Common myeloid progenitor, CD34-positive (primary cell): ENCODE results near the gene IVNS1ABP.

ENCODE experiments used
- CTCF ChIA-PET: fragments of 350-600 bp; sonication (Branson Sonifier 250); formaldehyde crosslinking; loops from one replicate; lab custom pipeline; 2021; ENCODE audit warnings: antibody characterized with exemption; lab: Charles Lee
- POLR2A ChIA-PET: fragments of 350-600 bp; sonication (Branson Sonifier 250); formaldehyde crosslinking; loops from one replicate; lab custom pipeline; 2021; ENCODE audit warnings: antibody characterized with exemption; lab: Charles Lee
- DNase-seq, 3 donors: peaks; one replicate each; pipeline versions ENCODE4 v3.0.0 to v3.0.0-alpha.2; 2013
- H3K27ac ChIP-seq, 2 experiments: 1 replicate in 1 of 2; 2 replicates in 1 of 2; pipeline ENCODE4 v1.7.0; 2013; ENCODE audit warnings: inconsistent platforms in 2 of 2, low read length in 2 of 2, mild to moderate bottlenecking in 2 of 2, low read depth in 1 of 2, moderate library complexity in 1 of 2; ENCODE audit not compliant: severe bottlenecking in 2 of 2, insufficient read depth in 1 of 2, poor library complexity in 1 of 2
- H3K27me3 ChIP-seq, 5 experiments: replicated peaks in 2 of 5; 1 replicate in 3 of 5; 2 replicates in 2 of 5; pipeline versions ENCODE4 v1.6.1 to v1.7.0; 2013; ENCODE audit warnings: low read length in 4 of 5, mild to moderate bottlenecking in 2 of 5, moderate library complexity in 2 of 5, inconsistent platforms in 1 of 5; ENCODE audit not compliant: insufficient read depth in 5 of 5, control insufficient read depth in 4 of 5
- H3K36me3 ChIP-seq, 4 experiments: 1 replicate in 2 of 4; 2 replicates in 2 of 4; pipeline versions ENCODE4 v1.6.1 to v1.7.0; 2013; ENCODE audit warnings: low read length in 3 of 4, control low read depth in 1 of 4, mild to moderate bottlenecking in 1 of 4; ENCODE audit not compliant: control insufficient read depth in 4 of 4, insufficient read depth in 4 of 4
- H3K4me1 ChIP-seq, 4 experiments: 1 replicate in 3 of 4; 2 replicates in 1 of 4; pipeline versions ENCODE4 v1.6.1 to v1.7.1; 2013; ENCODE audit warnings: low read length in 3 of 4, mild to moderate bottlenecking in 3 of 4, control low read depth in 1 of 4, inconsistent platforms in 1 of 4, moderate library complexity in 1 of 4; ENCODE audit not compliant: control insufficient read depth in 4 of 4, insufficient read depth in 4 of 4; ENCODE audit errors: control extremely low read depth in 1 of 4
- H3K4me3 ChIP-seq, 7 experiments: 1 replicate in 4 of 7; 2 replicates in 3 of 7; pipeline versions ENCODE4 v1.5.1 to v1.7.0; 2013; ENCODE audit warnings: mild to moderate bottlenecking in 7 of 7, low read length in 6 of 7, moderate library complexity in 6 of 7, inconsistent platforms in 2 of 7, low read depth in 2 of 7, control low read depth in 1 of 7; ENCODE audit not compliant: insufficient read depth in 4 of 7, control insufficient read depth in 1 of 7; ENCODE audit errors: extremely low read depth in 1 of 7
- H3K9me3 ChIP-seq, 5 experiments: 1 replicate in 4 of 5; 2 replicates in 1 of 5; pipeline versions ENCODE4 v1.6.1 to v1.7.1; 2013; ENCODE audit warnings: low read length in 4 of 5, mild to moderate bottlenecking in 2 of 5, inconsistent platforms in 1 of 5, low read depth in 1 of 5, moderate library complexity in 1 of 5; ENCODE audit not compliant: control insufficient read depth in 4 of 5, insufficient read depth in 2 of 5; ENCODE audit errors: control extremely low read depth in 1 of 5
- WGBS: methylation state at CpG from one replicate; pipeline ENCODE4 v1.1.5; 2013; ENCODE audit not compliant: insufficient coverage; 5-methylcytosine and 5-hydroxymethylcytosine counted together

The IVNS1ABP gene

GRCh38 chr1:185353124-185353523, 36.1 kb upstream of the IVNS1ABP start:
- Histone ChIP-seq H3K36me3 (no peaks in the 10 kb centered on the region), H3K4me3 (no peak overlapping the region), H3K9me3 (no peaks in the 10 kb centered on the region), H3K27me3 (no peaks in the 10 kb centered on the region), H3K27ac (no peak overlapping the region), H3K4me1 (peaks cover 0 to 2% (median 0%) of the 10 kb centered on the region in 4 experiments)
- POLR2A ChIA-PET, result no interaction called here
- DNase-seq, result no peak
- WGBS, result 90% methylated on average over 4 of the region's 4 CpGs
- CTCF ChIA-PET, result interaction anchor here (0.6 kb wide), 1 partner anchor 939 kb away, joined by 5 read pairs; no protein-coding TSS in a partner anchor

DNA sequence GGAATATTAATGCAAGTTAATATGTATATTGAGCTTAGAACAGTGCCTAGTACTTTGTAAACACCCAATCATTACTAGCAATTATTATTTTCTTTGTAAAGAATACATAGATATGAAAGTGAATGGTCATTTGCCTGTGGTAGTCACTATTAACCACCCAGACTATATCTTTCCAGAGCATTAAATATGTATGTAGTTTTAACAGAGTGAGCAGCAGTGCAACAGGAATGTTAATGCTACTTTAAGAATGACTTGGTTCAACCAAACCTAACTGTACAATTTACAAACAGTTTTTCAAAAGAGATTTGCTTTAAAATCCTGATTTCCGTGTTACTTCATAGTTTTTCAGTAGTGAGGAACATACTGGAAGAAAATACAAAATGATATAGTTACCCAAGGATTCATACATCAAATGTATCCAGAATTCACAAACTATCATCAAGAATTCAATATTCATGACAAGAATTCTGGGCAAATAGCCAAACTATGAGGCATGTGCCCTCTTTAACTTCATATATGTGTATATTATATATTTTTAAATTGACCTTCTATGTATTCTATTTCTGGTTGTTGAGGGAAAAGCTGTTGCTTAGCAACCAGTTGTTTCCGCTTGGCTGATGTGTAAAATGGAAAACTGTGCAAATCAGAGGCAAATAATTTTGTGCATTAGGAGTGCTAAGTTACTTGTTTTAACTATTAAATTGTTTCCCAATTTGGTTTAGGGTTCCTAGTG, 34.9 kb upstream of the IVNS1ABP start:
- ChIA-PET CTCF (no interaction called here), POLR2A (no interaction called here)
- Histone ChIP-seq H3K4me3 (no peak overlapping the region), H3K36me3 (no peaks in the 10 kb centered on the region), H3K9me3 (no peaks in the 10 kb centered on the region), H3K27me3 (no peaks in the 10 kb centered on the region), H3K4me1 (peaks cover 2 to 4% (median 4%) of the 10 kb centered on the region in 4 experiments), H3K27ac (no peak overlapping the region)
- DNase-seq, result no peak
- WGBS, result no CpG with 5 or more reads among the region's 2 CpGs

GRCh38 chr1:185350027-185350442, 33.0 kb upstream of the IVNS1ABP start:
- Histone ChIP-seq H3K27me3 (no peaks in the 10 kb centered on the region), H3K4me3 (no peak overlapping the region), H3K9me3 (no peaks in the 10 kb centered on the region), H3K27ac (no peak overlapping the region), H3K36me3 (no peaks in the 10 kb centered on the region), H3K4me1 (peaks cover 12 to 22% (median 18%) of the 10 kb centered on the region in 4 experiments)
- DNase-seq, result no peak
- ChIA-PET CTCF (interaction anchor here (0.7 kb wide), 1 partner anchor 15 kb away, joined by 3 read pairs; no protein-coding TSS in a partner anchor), POLR2A (no interaction called here)
- WGBS, result 44% methylated on average over 2 of the region's 2 CpGs

GRCh38 chr1:185349556-185349955, 32.5 kb upstream of the IVNS1ABP start:
- no peaks in the 10 kb centered on the region for H3K9me3 ChIP-seq
- POLR2A ChIA-PET, result no interaction called here
- WGBS, result 94% methylated on average over 2 of the region's 2 CpGs
- no peak overlapping the region for H3K27ac ChIP-seq
- H3K27me3 ChIP-seq, result no peaks in the 10 kb centered on the region
- DNase-seq, result no peak
- CTCF ChIA-PET, result interaction anchor here (0.9 kb wide), 1 partner anchor 11 kb away, joined by 3 read pairs; no protein-coding TSS in a partner anchor
- peaks cover 12 to 22% (median 18%) of the 10 kb centered on the region in 4 experiments for H3K4me1 ChIP-seq
- no peak overlapping the region for H3K4me3 ChIP-seq
- no peaks in the 10 kb centered on the region for H3K36me3 ChIP-seq

DNA sequence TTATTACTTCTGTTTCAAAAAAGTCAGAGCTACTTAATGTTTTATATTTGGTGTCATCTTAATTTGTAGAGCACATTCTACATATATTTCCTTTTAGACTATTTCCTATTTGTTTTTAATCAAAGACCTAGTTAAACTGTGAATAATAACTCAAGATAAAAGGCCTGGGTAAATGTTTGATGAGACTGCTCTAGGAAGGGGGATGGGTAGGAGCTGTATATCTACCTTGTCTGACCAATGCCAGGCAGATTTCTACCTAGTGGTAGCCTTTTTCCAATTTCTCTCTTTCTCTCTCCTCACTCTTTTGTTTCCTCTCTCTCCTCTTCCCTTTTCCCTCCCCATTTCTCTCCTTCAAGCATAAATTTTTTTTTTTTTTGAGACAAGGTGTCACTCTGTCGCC, 31.9 kb upstream of the IVNS1ABP start:
- 100% methylated on average over 1 of the region's 1 CpG for WGBS

GRCh38 chr1:185348296-185348695, 31.3 kb upstream of the IVNS1ABP start:
- POLR2A ChIA-PET, result no interaction called here
- H3K4me3 ChIP-seq, result no peak overlapping the region
- H3K9me3 ChIP-seq, result no peaks in the 10 kb centered on the region
- no peak for DNase-seq
- WGBS, result 100% methylated on average over 1 of the region's 1 CpG
- H3K27ac ChIP-seq, result no peak overlapping the region
- H3K36me3 ChIP-seq, result no peaks in the 10 kb centered on the region
- no peaks in the 10 kb centered on the region for H3K27me3 ChIP-seq
- CTCF ChIA-PET, result interaction anchor here (1.1 kb wide), 1 partner anchor 322 kb away, joined by 3 read pairs; no protein-coding TSS in a partner anchor
- H3K4me1 ChIP-seq, result peaks cover 12 to 22% (median 18%) of the 10 kb centered on the region in 4 experiments

More for the DNA sequence above, 31.9 kb upstream of the IVNS1ABP start:
- POLR2A ChIA-PET, result no interaction called here
- CTCF ChIA-PET, result interaction anchor here (0.9 to 1.1 kb wide), 2 partner anchors 10 to 321 kb away, joined by 3 read pairs; no protein-coding TSS in a partner anchor
- H3K27ac ChIP-seq, result no peak overlapping the region
- H3K9me3 ChIP-seq, result no peaks in the 10 kb centered on the region
- H3K4me3 ChIP-seq, result no peak overlapping the region
- no peak for DNase-seq
- H3K27me3 ChIP-seq, result no peaks in the 10 kb centered on the region
- H3K4me1 ChIP-seq, result peaks cover 12 to 22% (median 18%) of the 10 kb centered on the region in 4 experiments
- H3K36me3 ChIP-seq, result no peaks in the 10 kb centered on the region
